ENCODE results near the gene TMEFF1.

GRCh38 chr9:100589582-100589981, 116.6 kb downstream of the TMEFF1 start:
- TF ChIP-seq, protein P1, sequence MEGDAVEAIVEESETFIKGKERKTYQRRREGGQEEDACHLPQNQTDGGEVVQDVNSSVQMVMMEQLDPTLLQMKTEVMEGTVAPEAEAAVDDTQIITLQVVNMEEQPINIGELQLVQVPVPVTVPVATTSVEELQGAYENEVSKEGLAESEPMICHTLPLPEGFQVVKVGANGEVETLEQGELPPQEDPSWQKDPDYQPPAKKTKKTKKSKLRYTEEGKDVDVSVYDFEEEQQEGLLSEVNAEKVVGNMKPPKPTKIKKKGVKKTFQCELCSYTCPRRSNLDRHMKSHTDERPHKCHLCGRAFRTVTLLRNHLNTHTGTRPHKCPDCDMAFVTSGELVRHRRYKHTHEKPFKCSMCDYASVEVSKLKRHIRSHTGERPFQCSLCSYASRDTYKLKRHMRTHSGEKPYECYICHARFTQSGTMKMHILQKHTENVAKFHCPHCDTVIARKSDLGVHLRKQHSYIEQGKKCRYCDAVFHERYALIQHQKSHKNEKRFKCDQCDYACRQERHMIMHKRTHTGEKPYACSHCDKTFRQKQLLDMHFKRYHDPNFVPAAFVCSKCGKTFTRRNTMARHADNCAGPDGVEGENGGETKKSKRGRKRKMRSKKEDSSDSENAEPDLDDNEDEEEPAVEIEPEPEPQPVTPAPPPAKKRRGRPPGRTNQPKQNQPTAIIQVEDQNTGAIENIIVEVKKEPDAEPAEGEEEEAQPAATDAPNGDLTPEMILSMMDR (IDR thresholded peaks at IDR 0.05), result no peak
- TF ChIP-seq POLR2A (IDR thresholded peaks at IDR 0.05), result no peak
